ENCODE data around the gene ITGB7.

GRCh38 chr12:53232646-53233461 lies 25.8 kb upstream of the ITGB7 start:
- TF ChIP-seq CTCF (optimal IDR thresholded peaks at IDR 0.05 in 1 of 3, IDR thresholded peaks at IDR 0.05 in 1 of 3, conservative IDR thresholded peaks at IDR 0.05 in 1 of 3; ENCODE audit: extremely low read depth in 1 of 3, insufficient read depth in 2 of 3, low read length in 3 of 3) (no peak), EZH2 (IDR thresholded peaks at IDR 0.05; ENCODE audit: low read length) (no peak)

Data from keratinocyte (primary cell).